MCF 10A (cell line): ENCODE results near the gene SMIM14. TPM values are rescaled to one million over a fixed set of nuclear protein-coding genes. Genes with fewer than 3 reads are reported as not detected.

Source experiments
- BruUV-seq: library from RNA; stranded (reverse); fragments of 400-500 nt; replicated peaks from 2 replicates; lab custom pipeline; 2021; lab: Mats Ljungman, UMichigan
- CTCF ChIA-PET: fragments of 300-600 bp; sonication (Branson Sonifier 250); formaldehyde crosslinking; extraction: SDS; loops from one replicate; lab custom pipeline; 2021; ENCODE audit warnings: antibody characterized with exemption, inconsistent platforms; lab: Yijun Ruan, JAX
- POLR2A ChIA-PET: fragments of 300-600, 350-650 bp; sonication (Branson Sonifier 250); formaldehyde crosslinking; extraction: SDS; loops from one replicate; lab custom pipeline; 2020; ENCODE audit warnings: antibody characterized with exemption, inconsistent platforms; lab: Yijun Ruan, JAX
- DNase-seq: peaks from one replicate; pipeline ENCODE4 v3.0.0-alpha.2; 2018; ENCODE audit not compliant: unreplicated experiment
- H3K27ac Mint-ChIP-seq: one replicate; pipeline ENCODE4 v1.8.0; 2022; ENCODE audit warnings: mild to moderate bottlenecking, low read depth, mixed read lengths; ENCODE audit not compliant: unreplicated experiment
- H3K27me3 Mint-ChIP-seq: one replicate; pipeline ENCODE4 v1.8.0; 2022; ENCODE audit warnings: mixed read lengths; ENCODE audit not compliant: insufficient read depth, unreplicated experiment
- H3K36me3 Mint-ChIP-seq: one replicate; pipeline ENCODE4 v1.8.0; 2022; ENCODE audit warnings: mild to moderate bottlenecking, moderate library complexity, mixed read lengths; ENCODE audit not compliant: insufficient read depth, unreplicated experiment
- H3K4me1 Mint-ChIP-seq: one replicate; pipeline ENCODE4 v1.8.0; 2022; ENCODE audit warnings: mixed read lengths; ENCODE audit not compliant: insufficient read depth, unreplicated experiment
- H3K4me3 Mint-ChIP-seq: one replicate; pipeline ENCODE4 v1.8.0; 2022; ENCODE audit warnings: mild to moderate bottlenecking, moderate library complexity, mixed read lengths; ENCODE audit not compliant: unreplicated experiment
- H3K9me3 Mint-ChIP-seq: one replicate; pipeline ENCODE4 v1.8.0; 2022; ENCODE audit warnings: mixed read lengths; ENCODE audit not compliant: unreplicated experiment
- CTCF ChIP-seq: fragments of 200-600 bp; IDR thresholded peaks from one replicate; pipeline ENCODE4 v1.8.0; 2022; ENCODE audit warnings: antibody characterized with exemption, mild to moderate bottlenecking; ENCODE audit not compliant: unreplicated experiment
- intact Hi-C: fragments of 100-400 bp; cut with micrococcal nuclease; formaldehyde crosslinking; loops from 2 replicates; pipeline ENCODE4 v1.14.1; 2022
- total RNA-seq: library from RNA; stranded (reverse); gene quantifications from 2 replicates; pipeline ENCODE4 v1.2.3, GENCODE V29; 2022

SMIM14 gene
- total RNA-seq, 1 experiment from 2014 or later = 27.3 TPM

GRCh38 chr4:39596971-39597370 is 41.7 kb downstream of the SMIM14 start:
- POLR2A ChIA-PET = interaction anchor here (1.6 kb wide), 1 partner anchor 70 kb away, joined by 3 read pairs; the partner anchor contains the start of gene UGDH
- DNase-seq = no peak
- no peak for TF ChIP-seq CTCF
- H3K36me3 Mint-ChIP-seq = peaks cover 29% of the 10 kb centered on the region
- BruUV-seq = no TSS peak
- intact Hi-C loops = no loop called here
- no peak overlapping the region for H3K4me3 Mint-ChIP-seq
- no peaks in the 10 kb centered on the region for H3K4me1 Mint-ChIP-seq
- no peaks in the 10 kb centered on the region for H3K27me3 Mint-ChIP-seq
- no peak overlapping the region for H3K27ac Mint-ChIP-seq
- H3K9me3 Mint-ChIP-seq = no peaks in the 10 kb centered on the region
- CTCF ChIA-PET = no interaction called here

- Mint-ChIP-seq H3K4me3 (no peak overlapping the region), H3K4me1 (no peaks in the 10 kb centered on the region), H3K27me3 (no peaks in the 10 kb centered on the region), H3K9me3 (no peaks in the 10 kb centered on the region), H3K27ac (no peak overlapping the region), H3K36me3 (peaks cover 12% of the 10 kb centered on the region)
- ChIA-PET CTCF (interaction anchor here (0.6 to 1.5 kb wide), 7 partner anchors 12 to 225 kb away, joined by 3 to 19 read pairs (median 4); no protein-coding TSS in a partner anchor), POLR2A (interaction anchor here (0.5 to 1.3 kb wide), 2 partner anchors 64 to 283 kb away, joined by 3 read pairs; partner anchors contain the start of gene UGDH)
- peak; percentile 43 for TF ChIP-seq CTCF
- intact Hi-C loops = loop anchor here (1.0 to 2.0 kb wide), 3 partner anchors 64 to 385 kb away; partner anchors contain the start of gene UGDH
- no TSS peak for BruUV-seq
- peak; percentile 68 for DNase-seq
These were observed 47.4 kb downstream of the SMIM14 start for GRCh38 chr4:39591290-39591689.

DNA sequence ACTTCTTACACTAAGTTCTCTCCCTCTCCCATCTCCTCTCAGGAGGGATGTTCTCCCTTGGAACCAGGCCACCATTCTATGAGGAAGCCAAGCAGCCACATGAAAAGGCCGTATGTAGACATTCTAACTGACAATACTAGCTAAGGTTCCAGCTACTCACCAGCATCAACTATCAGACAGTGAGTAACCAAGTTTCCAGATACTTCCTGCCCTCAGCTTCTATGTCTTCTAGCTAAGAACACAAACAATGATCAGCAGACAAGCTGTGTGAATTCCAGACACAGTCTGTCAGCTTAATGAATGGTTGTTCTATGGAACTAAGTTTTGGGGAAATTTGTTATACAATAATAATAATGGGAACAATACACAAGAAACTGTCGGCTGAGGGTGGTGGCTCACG is 50.8 kb downstream of the SMIM14 start:
- Mint-ChIP-seq H3K27me3 (no peaks in the 10 kb centered on the region), H3K9me3 (no peaks in the 10 kb centered on the region), H3K4me3 (no peak overlapping the region), H3K4me1 (no peaks in the 10 kb centered on the region), H3K36me3 (peaks cover 9% of the 10 kb centered on the region), H3K27ac (no peak overlapping the region)
- DNase-seq = no peak
- ChIA-PET POLR2A (interaction anchor here (0.8 kb wide), 1 partner anchor 129 kb away, joined by 3 read pairs; the partner anchor contains the start of gene LIAS), CTCF (interaction anchor here (0.6 kb wide), 1 partner anchor 119 kb away, joined by 3 read pairs; no protein-coding TSS in a partner anchor)
- no peak for TF ChIP-seq CTCF
- no TSS peak for BruUV-seq
- intact Hi-C loops = no loop called here

DNA sequence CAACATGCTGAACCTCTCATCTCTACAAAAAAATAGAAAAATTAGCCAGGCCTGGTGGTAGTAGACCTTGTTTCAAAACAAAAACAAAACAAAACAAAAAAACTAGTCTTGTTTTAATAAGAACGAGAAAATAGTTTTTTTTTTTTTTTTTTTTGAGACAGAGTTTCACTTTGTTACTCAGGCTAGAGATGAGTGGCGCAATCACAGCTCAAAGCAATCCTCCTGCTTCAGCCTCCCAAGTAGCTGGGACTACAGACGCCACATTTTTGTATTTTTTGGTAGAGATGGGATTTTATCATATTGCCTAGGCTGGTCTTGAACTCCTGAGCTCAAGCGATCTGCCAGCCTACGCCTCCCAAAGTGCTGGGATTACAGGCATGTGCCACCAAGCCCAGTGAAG is 63.7 kb downstream of the SMIM14 start:
- H3K36me3 Mint-ChIP-seq = peaks cover 11% of the 10 kb centered on the region
- H3K27me3 Mint-ChIP-seq = no peaks in the 10 kb centered on the region
- no peak for TF ChIP-seq CTCF
- no peaks in the 10 kb centered on the region for H3K4me1 Mint-ChIP-seq
- H3K9me3 Mint-ChIP-seq = no peaks in the 10 kb centered on the region
- CTCF ChIA-PET = interaction anchor here (0.6 kb wide), 1 partner anchor 86 kb away, joined by 4 read pairs; no protein-coding TSS in a partner anchor
- POLR2A ChIA-PET = no interaction called here
- intact Hi-C loops = no loop called here
- BruUV-seq = no TSS peak
- peak; percentile 8 for DNase-seq
- no peak overlapping the region for H3K27ac Mint-ChIP-seq
- H3K4me3 Mint-ChIP-seq = no peak overlapping the region
